GM10248 (cell line): Measurements from ENCODE around the gene MFNG.

Experiments
- CTCF ChIA-PET: fragments of 300-600 bp; sonication (Branson Sonifier 250); formaldehyde crosslinking; extraction: SDS; loops from one replicate; lab custom pipeline; 2021; ENCODE audit warnings: antibody characterized with exemption; lab: Yijun Ruan, JAX
- POLR2A ChIA-PET: fragments of 350-650 bp; sonication (Branson Sonifier 250); formaldehyde crosslinking; extraction: SDS; loops from one replicate; lab custom pipeline; 2020; ENCODE audit warnings: antibody characterized with exemption; lab: Yijun Ruan, JAX
- DNase-seq: peaks from one replicate; pipeline ENCODE4 v3.0.0; 2012; ENCODE audit errors: extremely low spot score
- CTCF ChIP-seq: IDR thresholded peaks from 2 replicates; pipeline ENCODE4 v1.5.1; 2012; ENCODE audit warnings: mild to moderate bottlenecking, low read depth; ENCODE audit errors: extremely low read depth, missing control alignments, control extremely low read depth

Gene MFNG

GRCh38 chr22:37514526-37515051 lies 28.4 kb upstream of the MFNG start:
- TF ChIP-seq CTCF, result no peak
- ChIA-PET CTCF (no interaction called here), POLR2A (no interaction called here)
- DNase-seq, result no peak

GRCh38 chr22:37511395-37512104 lies 25.4 kb upstream of the MFNG start:
- DNase-seq, result no peak
- no peak for TF ChIP-seq CTCF
- CTCF ChIA-PET, result interaction anchor here (1.5 to 1.9 kb wide), 4 partner anchors 18 to 194 kb away, joined by 3 to 9 read pairs (median 4); no protein-coding TSS in a partner anchor
- POLR2A ChIA-PET, result no interaction called here

DNA sequence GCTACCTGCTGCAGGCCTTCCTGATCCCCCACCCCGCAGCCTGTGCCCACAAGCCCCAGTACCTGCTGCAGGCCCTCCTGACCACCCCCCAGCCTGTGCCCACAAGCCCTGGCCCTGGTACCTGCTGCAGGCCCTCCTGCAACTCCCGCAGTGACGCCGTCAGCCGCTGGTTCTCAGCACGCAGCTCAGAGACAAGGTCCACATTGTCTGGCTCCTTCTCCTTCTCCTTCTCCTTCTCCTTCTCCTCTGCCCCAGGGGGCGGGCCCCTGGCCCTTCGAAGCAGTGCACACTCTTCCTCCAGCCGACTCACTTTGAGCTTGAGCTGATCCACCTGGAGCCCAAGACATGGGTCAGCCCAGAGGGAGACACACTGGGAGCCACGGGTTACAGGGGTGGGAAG lies 23.9 kb upstream of the MFNG start:
- no peak for TF ChIP-seq CTCF
- CTCF ChIA-PET, result interaction anchor here (1.6 kb wide), 2 partner anchors 10 to 12 kb away, joined by 3 to 4 read pairs; no protein-coding TSS in a partner anchor
- POLR2A ChIA-PET, result no interaction called here
- DNase-seq, result no peak

GRCh38 chr22:37509059-37509860 lies 23.1 kb upstream of the MFNG start:
- TF ChIP-seq CTCF, result no peak
- DNase-seq, result no peak
- POLR2A ChIA-PET, result no interaction called here
- CTCF ChIA-PET, result interaction anchor here (0.6 to 4.6 kb wide), 4 partner anchors 10 to 58 kb away, joined by 3 to 15 read pairs (median 4); no protein-coding TSS in a partner anchor

GRCh38 chr22:37508431-37508992 lies 22.3 kb upstream of the MFNG start:
- POLR2A ChIA-PET, result no interaction called here
- no peak for TF ChIP-seq CTCF
- DNase-seq, result no peak
- CTCF ChIA-PET, result interaction anchor here (0.6 to 4.6 kb wide), 6 partner anchors 9 to 69 kb away, joined by 3 to 15 read pairs (median 3); no protein-coding TSS in a partner anchor

DNA sequence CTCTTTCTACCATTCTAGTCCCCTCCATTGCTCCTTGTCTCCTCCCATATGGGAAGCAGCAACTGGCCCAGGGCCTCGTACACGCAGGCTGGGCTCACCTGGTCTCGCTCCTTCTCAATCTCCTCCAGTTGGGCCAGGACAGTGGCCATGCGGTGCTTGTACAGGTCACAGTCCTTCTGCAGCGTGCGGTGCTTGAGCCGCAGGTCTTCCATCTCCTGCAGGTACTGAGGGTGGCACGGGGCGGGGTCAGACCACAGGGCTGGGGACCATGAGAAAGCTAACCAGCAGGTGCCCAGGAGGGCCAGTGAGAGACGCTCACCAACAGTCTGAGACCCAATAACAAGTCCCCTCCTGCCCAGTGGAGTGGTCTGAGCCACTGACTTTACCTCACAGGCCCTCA lies 21.5 kb upstream of the MFNG start:
- no peak for TF ChIP-seq CTCF
- CTCF ChIA-PET, result interaction anchor here (0.6 to 4.6 kb wide), 4 partner anchors 11 to 68 kb away, joined by 3 to 15 read pairs (median 4); partner anchors contain the start of gene CARD10
- no peak for DNase-seq
- POLR2A ChIA-PET, result no interaction called here
